Pulmonary artery endothelial cell (primary cell): Measurements from ENCODE around the gene RANBP3. TPM values are rescaled to one million over a fixed set of nuclear protein-coding genes. Genes with fewer than 3 reads are reported as not detected.

ENCODE experiments used
- DNase-seq: peaks from one replicate; pipeline ENCODE4 v3.0.0-alpha.2; 2011; ENCODE audit warnings: low read depth, low spot score
- total RNA-seq: library from RNA; depleted of rRNA; stranded (reverse); fragments of >200 nt; gene quantifications from 2 replicates; pipeline ENCODE4 v1.2.3, GENCODE V29; 2014

Gene RANBP3
- total RNA-seq, 1 donor from 2014 or later = 36.4 TPM

- no peak for DNase-seq
Measured at GRCh38 chr19:5905114-5905778, 72.7 kb downstream of the RANBP3 start.

DNA sequence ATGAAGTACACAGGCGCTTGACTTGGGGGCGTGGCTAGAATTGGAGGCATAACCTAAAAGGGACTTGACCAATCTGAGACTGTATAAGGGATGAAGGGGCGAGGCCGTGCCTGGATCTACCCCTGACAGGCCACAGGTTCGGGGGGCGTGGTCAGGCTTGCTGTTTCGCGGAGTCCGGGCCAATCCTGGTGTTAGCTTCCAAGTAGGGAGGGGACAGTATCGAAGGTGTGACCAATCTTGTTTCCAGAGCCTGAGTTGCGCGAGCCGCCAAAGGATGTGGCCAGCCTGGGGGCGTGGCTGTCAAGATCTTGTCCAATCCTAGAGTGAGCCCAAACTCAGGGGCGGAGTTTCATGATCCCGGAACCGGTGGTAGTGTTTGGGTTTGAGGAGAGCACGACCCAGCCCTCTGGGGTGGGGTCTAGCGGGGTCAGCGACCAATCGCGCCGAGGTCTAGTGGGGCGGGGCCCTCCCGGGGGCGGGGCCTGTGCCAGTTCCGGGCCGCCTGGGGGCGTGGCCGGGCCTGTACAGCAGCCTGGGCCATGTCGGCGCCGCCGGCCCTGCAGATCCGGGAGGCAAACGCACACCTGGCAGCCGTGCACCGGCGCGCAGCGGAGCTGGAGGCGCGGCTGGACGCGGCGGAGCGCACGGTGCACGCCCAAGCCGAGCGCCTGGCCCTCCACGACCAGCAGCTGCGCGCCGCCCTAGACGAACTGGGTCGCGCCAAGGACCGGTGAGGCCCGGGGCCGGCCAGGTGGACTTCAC is 73.4 kb downstream of the RANBP3 start, which contains the start of gene VMAC:
Gene VMAC (plus strand): TSS at position 521 of the 762 bp plus-strand sequence. CDS start 19 bp downstream, at position 540.
- peak; percentile 100 for DNase-seq

DNA sequence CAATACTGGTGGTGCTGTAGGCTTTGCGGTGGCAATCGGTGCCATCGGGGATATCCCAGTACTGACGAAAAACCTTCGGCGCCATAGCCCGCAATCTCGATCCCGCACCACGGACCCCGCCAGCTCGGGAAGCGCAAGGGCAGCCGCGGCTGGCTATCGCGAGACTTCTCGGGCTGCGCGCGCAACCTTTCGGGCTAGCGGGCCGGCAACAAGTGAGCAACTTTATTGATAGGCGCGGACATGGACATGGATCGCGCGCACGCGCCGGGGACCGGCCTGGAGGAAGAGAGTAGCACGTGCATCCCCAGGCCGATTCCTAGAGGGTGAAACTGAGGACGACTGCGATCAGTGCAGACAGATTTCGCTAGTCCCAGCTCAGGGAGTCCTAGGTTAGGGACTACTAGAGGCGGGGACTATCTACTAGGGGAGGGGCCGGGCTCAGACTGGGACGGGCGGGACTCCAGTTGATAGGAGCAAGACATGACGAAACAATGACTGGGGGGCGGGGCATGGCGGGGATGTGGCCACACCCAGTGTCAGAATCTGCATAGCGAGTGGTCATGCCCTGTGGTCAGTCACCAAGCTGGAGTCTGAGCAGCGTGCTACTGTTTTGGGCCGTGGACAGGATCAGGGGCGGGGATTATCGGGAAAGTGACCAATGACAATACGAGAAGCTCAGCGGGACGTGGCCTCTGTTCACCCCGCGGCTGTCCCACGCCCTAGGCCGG is 74.2 kb downstream of the RANBP3 start, which contains the start of gene NDUFA11:
Gene NDUFA11 (minus strand): TSS at position 167 of the 728 bp plus-strand sequence. CDS start 82 bp downstream, at position 85.
- peak; percentile 80 for DNase-seq

DNA sequence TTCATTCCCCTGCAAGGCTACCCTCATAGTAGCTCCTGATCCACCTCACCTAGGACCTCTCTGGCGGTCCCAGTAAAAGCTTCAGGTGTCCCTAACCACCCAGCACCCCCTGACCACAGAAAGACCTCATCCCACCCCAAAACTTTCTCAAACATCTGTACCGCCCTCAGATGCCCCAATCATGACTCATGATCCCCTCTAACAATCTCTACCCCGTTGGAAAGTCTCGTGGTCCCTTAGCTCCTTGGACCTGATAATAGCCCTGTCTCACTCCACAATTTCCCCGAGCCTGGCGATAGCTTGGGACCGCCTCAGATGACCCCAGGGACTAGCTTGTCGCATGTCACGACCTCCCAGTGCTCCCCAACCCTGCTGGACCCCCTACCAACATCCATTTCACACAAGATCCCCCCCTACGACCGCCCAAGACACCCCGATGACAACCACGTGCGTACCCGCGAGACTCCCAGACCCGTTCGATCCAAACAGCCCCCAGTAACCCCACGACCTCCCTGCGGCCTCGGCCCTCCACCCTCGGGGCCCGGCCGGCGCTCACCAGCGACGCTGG is 74.8 kb downstream of the RANBP3 start:
- no peak for DNase-seq

GRCh38 chr19:5900976-5901375 is 77.0 kb downstream of the RANBP3 start:
- no peak for DNase-seq

DNA sequence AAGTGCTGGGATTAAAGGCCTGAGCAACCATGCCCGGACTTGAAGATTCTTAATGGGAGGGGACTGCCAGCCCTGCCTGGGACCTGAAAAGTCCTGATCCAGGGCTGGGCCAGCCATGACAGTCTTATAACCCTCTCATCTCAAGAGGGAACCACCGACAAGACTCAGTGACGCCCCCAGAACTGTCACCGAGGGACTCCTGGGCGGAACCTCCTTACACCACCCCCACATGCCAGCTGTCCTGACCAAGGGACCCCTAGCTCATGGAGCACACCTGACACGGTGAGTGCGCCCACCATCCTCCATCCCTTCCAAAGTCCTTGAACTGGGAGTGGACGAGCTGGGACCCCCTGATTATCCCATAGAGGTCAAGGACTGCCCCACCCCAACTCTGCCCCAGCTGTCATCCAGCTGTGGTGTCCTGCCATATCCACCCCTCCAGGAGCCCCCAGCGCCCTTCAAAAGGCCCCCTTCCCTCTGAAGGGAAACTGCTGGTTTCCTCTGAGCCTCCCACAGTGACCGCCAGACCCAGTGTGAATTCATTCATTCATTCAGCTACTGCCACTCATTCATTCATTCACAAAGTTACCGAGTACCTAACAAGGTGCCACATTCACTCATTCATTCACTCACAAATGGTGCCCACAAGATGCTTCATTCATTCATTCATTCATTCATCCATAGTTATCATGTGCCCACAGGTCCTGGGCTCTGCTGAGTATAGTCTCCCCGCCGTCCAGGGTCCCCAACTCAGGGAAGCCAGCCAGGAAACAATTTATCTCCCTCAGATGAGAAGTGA is 78.0 kb downstream of the RANBP3 start:
- no peak for DNase-seq

DNA sequence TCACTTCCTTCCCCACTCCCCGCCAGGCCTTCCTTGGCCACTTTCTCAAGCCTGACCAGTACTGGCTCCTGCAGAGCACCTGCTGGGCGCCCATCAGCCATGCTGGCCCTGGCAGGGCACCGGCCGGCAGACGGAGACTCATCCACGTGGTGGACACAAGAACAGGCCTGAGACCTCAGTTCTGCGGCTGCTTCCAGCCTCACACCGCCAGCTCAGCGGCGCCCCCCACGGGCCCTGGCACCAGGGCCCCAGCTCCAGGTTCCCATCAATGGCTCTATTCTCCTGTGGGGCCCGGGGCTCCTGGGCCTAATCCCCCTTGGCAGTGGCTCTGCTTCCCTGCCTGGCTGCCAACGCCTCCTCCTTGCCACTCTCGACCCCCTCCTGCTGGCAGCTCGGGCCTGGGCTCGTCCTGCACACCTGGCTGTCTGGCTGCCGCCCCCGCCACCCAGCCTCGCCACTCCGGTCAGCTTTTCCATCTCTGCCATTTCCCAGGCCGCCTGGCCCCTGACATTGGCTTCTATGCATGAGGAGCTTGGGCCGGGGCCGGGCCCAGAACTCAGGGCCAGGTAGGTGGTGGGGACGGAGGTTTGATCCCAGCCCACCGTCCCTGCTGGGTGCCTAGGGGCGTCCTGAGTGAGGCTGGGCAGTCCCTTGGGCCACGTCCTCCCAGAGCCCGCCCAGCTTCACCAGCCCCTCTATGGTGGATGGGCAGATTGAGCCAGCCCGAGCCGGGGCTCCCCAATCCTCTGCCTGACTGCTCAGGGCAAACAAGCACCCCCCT is 80.6 kb downstream of the RANBP3 start:
- no peak for DNase-seq

GRCh38 chr19:5896365-5897076 is 81.4 kb downstream of the RANBP3 start:
- no peak for DNase-seq

DNA sequence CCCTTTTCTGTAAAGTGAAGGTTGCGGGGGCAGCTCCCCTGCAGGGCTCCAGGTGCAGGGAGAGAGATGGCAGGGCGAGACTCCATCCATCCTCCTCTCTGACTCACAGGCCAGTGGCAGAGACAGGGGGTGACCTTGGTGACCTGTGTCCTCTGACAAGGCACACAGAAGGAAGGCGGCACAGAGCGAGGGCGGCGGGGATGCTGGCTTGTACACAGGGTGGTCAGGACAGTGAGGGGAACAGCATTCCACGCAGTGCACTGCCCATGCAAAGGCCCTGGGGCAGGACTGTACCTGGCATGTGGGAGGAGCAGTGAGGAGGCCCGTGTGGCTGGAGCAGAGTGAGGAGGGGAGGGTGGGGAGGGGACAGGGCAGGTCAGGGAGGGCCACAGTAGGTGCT is 82.0 kb downstream of the RANBP3 start:
- no peak for DNase-seq

DNA sequence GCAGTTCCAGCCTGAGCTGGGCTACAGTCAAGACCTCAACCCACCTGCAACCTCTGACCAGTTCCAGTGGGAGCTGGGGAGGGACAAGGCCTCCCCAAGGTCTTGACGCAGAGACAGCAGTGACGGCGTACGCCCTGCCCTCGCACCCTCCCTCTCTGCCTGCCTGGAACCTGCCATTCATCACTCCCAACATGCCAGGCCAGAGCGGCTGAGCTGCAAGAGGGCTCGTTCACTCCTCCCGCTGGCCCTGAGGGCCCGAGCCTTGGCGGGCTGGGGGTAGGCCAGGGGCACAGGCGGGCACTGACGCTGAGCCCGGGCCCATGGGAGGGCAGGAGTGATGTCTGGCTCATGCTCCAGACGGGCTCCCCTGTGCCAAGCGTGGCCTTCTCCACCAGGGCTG is 82.5 kb downstream of the RANBP3 start:
- no peak for DNase-seq

GRCh38 chr19:5894704-5895349 is 83.1 kb downstream of the RANBP3 start:
- DNase-seq = no peak

- DNase-seq = peak; percentile 15
Measured at GRCh38 chr19:5893907-5894703, 83.8 kb downstream of the RANBP3 start.

- DNase-seq = no peak
Measured at GRCh38 chr19:5893296-5893903, 84.5 kb downstream of the RANBP3 start.

GRCh38 chr19:5892772-5893275 is 85.1 kb downstream of the RANBP3 start:
- DNase-seq = no peak

GRCh38 chr19:5891938-5892771 is 85.8 kb downstream of the RANBP3 start:
- DNase-seq = no peak

GRCh38 chr19:5891572-5891937 is 86.4 kb downstream of the RANBP3 start:
- no peak for DNase-seq

- DNase-seq = no peak
Measured at GRCh38 chr19:5890099-5890498, 87.8 kb downstream of the RANBP3 start.
